ENCODE measurements around the gene PIP4K2A. TPM values are rescaled to one million over a fixed set of nuclear protein-coding genes. Genes with fewer than 3 reads are reported as not detected.
A peak's percentile ranks its signal among the peaks of the same experiment; 100 is the strongest.
"Not testable (repeated sequence)": the region's sequence is repeated elsewhere in the genome, so short reads cannot be mapped to it uniquely, and the experiment has no call there.

Gene PIP4K2A
- total RNA-seq, 1 experiment from 2014 or later: 31.3 TPM

GRCh38 chr10:22719406-22720042, 5.1 kb upstream of the PIP4K2A start:
- DNase-seq (ENCODE audit: low read depth): peak; percentile 28

GRCh38 chr10:22718659-22719058, 4.3 kb upstream of the PIP4K2A start:
- not testable (repeated sequence) for DNase-seq (ENCODE audit: low read depth)

GRCh38 chr10:22717728-22718127, 3.4 kb upstream of the PIP4K2A start:
- DNase-seq (ENCODE audit: low read depth): no peak

- DNase-seq (ENCODE audit: low read depth): no peak
Measured at GRCh38 chr10:22716943-22717342, 2.6 kb upstream of the PIP4K2A start.

- DNase-seq (ENCODE audit: low read depth): no peak
Measured at GRCh38 chr10:22715290-22715625, 880 bp upstream of the PIP4K2A start.

GRCh38 chr10:22713853-22714478, 412 bp downstream of the PIP4K2A start:
- DNase-seq (ENCODE audit: low read depth): peak; percentile 15

- peak; percentile 42 for DNase-seq (ENCODE audit: low read depth)
Measured at GRCh38 chr10:22712956-22713852, 1.2 kb downstream of the PIP4K2A start.

GRCh38 chr10:22712211-22712955, 2.0 kb downstream of the PIP4K2A start:
- peak; percentile 30 for DNase-seq (ENCODE audit: low read depth)

GRCh38 chr10:22711373-22711772, 3.0 kb downstream of the PIP4K2A start:
- no peak for DNase-seq (ENCODE audit: low read depth)

GRCh38 chr10:22710139-22710745, 4.1 kb downstream of the PIP4K2A start:
- DNase-seq (ENCODE audit: low read depth): no peak

GRCh38 chr10:22708772-22709171, 5.6 kb downstream of the PIP4K2A start:
- no peak for DNase-seq (ENCODE audit: low read depth)

GRCh38 chr10:22705527-22705926, 8.9 kb downstream of the PIP4K2A start:
- no peak for DNase-seq (ENCODE audit: low read depth)

GRCh38 chr10:22704942-22705341, 9.4 kb downstream of the PIP4K2A start:
- DNase-seq (ENCODE audit: low read depth): no peak

GRCh38 chr10:22704471-22704911, 9.9 kb downstream of the PIP4K2A start:
- DNase-seq (ENCODE audit: low read depth): no peak

GRCh38 chr10:22702348-22702747, 12.0 kb downstream of the PIP4K2A start:
- no peak for DNase-seq (ENCODE audit: low read depth)

GRCh38 chr10:22701132-22701826, 13.1 kb downstream of the PIP4K2A start:
- DNase-seq (ENCODE audit: low read depth): no peak

- no peak for DNase-seq (ENCODE audit: low read depth)
Measured at GRCh38 chr10:22700489-22700888, 13.9 kb downstream of the PIP4K2A start.

GRCh38 chr10:22699976-22700375, 14.4 kb downstream of the PIP4K2A start:
- no peak for DNase-seq (ENCODE audit: low read depth)

- no peak for DNase-seq (ENCODE audit: low read depth)
Measured at GRCh38 chr10:22698941-22699440, 15.4 kb downstream of the PIP4K2A start.

GRCh38 chr10:22697800-22698199, 16.6 kb downstream of the PIP4K2A start:
- no peak for DNase-seq (ENCODE audit: low read depth)

All from LHCN-M2 (cell line).